ENCODE measurements around the gene TTC21A.

DNA sequence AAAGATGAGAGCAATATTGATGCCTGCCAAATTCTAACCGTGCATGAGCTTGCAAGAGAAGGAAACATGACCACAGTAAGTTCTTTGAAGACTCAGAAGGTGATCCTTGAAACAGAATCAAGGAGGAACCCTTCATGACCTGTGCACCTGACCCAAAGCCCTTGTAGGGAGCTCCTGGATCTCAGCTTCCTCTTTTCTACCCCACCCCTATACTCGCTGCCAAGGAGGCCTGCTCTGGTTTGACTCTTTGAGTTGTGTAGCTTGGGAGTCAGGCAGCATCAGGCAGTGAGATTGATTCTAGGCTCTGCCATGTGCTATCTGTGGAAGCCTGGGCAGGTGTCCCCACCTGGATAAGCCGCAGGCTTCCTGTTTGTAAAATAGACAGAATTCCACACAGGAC lies 10.6 kb downstream of the TTC21A start:
- no peak for TF ChIP-seq SIN3A (IDR thresholded peaks at IDR 0.05; ENCODE audit: borderline replicate concordance, insufficient read depth, low read depth, low read length)
- TF ChIP-seq, protein P1, sequence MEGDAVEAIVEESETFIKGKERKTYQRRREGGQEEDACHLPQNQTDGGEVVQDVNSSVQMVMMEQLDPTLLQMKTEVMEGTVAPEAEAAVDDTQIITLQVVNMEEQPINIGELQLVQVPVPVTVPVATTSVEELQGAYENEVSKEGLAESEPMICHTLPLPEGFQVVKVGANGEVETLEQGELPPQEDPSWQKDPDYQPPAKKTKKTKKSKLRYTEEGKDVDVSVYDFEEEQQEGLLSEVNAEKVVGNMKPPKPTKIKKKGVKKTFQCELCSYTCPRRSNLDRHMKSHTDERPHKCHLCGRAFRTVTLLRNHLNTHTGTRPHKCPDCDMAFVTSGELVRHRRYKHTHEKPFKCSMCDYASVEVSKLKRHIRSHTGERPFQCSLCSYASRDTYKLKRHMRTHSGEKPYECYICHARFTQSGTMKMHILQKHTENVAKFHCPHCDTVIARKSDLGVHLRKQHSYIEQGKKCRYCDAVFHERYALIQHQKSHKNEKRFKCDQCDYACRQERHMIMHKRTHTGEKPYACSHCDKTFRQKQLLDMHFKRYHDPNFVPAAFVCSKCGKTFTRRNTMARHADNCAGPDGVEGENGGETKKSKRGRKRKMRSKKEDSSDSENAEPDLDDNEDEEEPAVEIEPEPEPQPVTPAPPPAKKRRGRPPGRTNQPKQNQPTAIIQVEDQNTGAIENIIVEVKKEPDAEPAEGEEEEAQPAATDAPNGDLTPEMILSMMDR (IDR thresholded peaks at IDR 0.05): no peak
- no peak for TF ChIP-seq POLR2AphosphoS5 (IDR thresholded peaks at IDR 0.05; ENCODE audit: low read depth, low read length)
- TF ChIP-seq, protein P2, sequence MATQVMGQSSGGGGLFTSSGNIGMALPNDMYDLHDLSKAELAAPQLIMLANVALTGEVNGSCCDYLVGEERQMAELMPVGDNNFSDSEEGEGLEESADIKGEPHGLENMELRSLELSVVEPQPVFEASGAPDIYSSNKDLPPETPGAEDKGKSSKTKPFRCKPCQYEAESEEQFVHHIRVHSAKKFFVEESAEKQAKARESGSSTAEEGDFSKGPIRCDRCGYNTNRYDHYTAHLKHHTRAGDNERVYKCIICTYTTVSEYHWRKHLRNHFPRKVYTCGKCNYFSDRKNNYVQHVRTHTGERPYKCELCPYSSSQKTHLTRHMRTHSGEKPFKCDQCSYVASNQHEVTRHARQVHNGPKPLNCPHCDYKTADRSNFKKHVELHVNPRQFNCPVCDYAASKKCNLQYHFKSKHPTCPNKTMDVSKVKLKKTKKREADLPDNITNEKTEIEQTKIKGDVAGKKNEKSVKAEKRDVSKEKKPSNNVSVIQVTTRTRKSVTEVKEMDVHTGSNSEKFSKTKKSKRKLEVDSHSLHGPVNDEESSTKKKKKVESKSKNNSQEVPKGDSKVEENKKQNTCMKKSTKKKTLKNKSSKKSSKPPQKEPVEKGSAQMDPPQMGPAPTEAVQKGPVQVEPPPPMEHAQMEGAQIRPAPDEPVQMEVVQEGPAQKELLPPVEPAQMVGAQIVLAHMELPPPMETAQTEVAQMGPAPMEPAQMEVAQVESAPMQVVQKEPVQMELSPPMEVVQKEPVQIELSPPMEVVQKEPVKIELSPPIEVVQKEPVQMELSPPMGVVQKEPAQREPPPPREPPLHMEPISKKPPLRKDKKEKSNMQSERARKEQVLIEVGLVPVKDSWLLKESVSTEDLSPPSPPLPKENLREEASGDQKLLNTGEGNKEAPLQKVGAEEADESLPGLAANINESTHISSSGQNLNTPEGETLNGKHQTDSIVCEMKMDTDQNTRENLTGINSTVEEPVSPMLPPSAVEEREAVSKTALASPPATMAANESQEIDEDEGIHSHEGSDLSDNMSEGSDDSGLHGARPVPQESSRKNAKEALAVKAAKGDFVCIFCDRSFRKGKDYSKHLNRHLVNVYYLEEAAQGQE (IDR thresholded peaks at IDR 0.05; ENCODE audit: insufficient read depth in 1 of 2, low read depth in 2 of 2, low read length in 1 of 2): no peak

All from Panc1 (cell line).